Activated CD8-positive, alpha-beta memory T cell treated with anti-CD3 and anti-CD28 coated beads for 1 hour (primary cell): Measurements from ENCODE around the gene LRRC43.
"Not testable (repeated sequence)": the region's sequence is repeated elsewhere in the genome, so short reads cannot be mapped to it uniquely, and the experiment has no call there.

Experiments
- DNase-seq, 2 donors: peaks; one replicate each; pipeline ENCODE4 v3.0.0-alpha.2; 2020; ENCODE audit warnings: low read depth in 1 of 2; ENCODE audit errors: extremely low read depth in 1 of 2

Gene LRRC43

GRCh38 chr12:122155705-122156104 is 27.2 kb upstream of the LRRC43 start:
- DNase-seq, result no peak

- DNase-seq, result no peak
Observed at GRCh38 chr12:122158700-122159285, 24.1 kb upstream of the LRRC43 start.

GRCh38 chr12:122159882-122160281 is 23.0 kb upstream of the LRRC43 start:
- DNase-seq, result no peak

- DNase-seq, result no peak
Observed at GRCh38 chr12:122160761-122161160, 22.2 kb upstream of the LRRC43 start.

GRCh38 chr12:122161682-122162081 is 21.2 kb upstream of the LRRC43 start:
- no peak for DNase-seq

GRCh38 chr12:122162976-122163375 is 19.9 kb upstream of the LRRC43 start:
- no peak for DNase-seq

GRCh38 chr12:122166422-122167349 is 16.2 kb upstream of the LRRC43 start:
- DNase-seq, result peak in 1 of 2 donors; percentile 10

- DNase-seq, result no peak
Observed at GRCh38 chr12:122167356-122167925, 15.5 kb upstream of the LRRC43 start.

- no peak for DNase-seq
Observed at GRCh38 chr12:122168492-122168891, 14.4 kb upstream of the LRRC43 start.

DNA sequence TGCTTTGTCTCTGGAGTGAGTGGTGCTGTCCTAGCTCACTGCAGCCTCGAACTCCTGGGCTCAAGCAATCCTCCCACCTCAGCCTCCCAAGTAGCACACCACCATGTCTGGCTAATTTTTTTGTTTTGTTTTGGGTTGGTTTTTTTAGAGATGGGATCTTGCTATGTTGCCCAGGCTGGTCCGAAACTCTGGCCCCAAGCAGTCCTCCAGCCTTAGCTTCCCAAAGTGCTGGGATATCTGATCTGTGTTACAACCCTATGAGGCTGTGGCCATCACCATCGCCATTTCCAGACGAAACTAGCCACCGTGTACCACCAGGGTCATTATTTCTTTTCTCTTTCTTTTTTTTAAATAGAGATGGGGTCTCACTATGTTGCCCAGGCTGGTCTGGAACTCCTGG is 11.5 kb upstream of the LRRC43 start:
- no peak for DNase-seq

- no peak for DNase-seq
Observed at GRCh38 chr12:122172262-122172939, 10.5 kb upstream of the LRRC43 start.

GRCh38 chr12:122174155-122174845 is 8.6 kb upstream of the LRRC43 start, which contains the start of gene IL31:
IL31 (minus strand) TSS chr12:122174221; CDS start chr12:122174172, 49 bp downstream.
- no peak for DNase-seq

DNA sequence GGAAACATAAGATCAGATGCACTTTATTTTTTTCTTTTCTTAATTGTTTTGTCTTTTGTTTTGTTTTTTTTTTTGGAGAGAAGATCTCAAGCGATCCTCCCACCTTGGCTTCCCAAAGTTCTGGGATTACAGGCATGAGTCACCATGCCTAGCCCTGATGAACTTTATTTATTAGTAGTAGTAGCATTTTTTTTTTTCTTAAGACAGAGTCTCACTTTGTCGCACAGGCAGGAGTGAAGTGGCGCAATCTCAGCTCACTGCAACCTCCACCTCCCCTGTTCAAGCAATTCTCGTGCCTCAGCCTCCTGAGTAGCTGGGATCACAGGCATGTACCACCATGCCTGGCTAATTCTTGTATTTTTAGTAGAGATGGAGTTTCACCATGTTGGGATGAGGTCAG is 6.5 kb upstream of the LRRC43 start:
- not testable (repeated sequence) for DNase-seq

DNA sequence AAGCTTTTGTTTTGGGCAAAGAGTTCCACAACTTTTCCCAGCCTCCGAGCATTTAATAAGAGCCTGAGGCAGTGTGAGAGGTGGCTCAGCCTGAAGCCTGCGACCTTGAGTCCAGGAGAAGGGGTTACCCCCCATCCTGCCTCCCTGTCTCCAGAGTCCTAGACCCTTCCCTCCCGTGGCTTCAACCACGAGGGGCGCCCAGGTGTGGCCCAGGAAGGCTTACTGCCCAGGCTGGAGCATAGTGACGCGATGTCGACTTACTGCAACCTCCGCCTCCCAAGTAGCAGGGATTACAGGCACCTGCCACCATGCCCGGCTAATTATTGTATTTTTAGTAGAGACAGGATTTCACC is 641 bp downstream of the LRRC43 start:
- DNase-seq, result no peak

DNA sequence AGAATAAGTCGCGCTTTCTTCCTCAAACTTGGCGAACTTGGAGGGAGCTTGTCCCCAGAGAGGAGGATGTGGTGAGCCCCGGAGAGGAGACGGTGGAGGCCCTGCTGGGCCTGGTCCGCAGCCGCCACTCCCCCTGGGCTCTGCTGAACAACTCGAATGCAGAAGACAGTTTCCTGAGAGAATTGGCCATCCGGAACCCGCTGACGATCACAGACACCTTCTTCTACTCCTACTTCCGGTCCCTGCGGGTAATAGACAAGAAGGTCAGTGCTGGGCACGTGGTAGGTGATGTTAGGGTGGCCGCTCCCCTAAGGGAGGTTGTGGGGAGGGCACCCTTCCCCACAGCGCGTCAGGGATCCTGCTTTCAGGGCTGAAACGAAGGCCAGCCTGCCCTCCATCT is 1.6 kb downstream of the LRRC43 start:
- no peak for DNase-seq

- DNase-seq, result no peak
Observed at GRCh38 chr12:122185079-122185478, 2.2 kb downstream of the LRRC43 start.

DNA sequence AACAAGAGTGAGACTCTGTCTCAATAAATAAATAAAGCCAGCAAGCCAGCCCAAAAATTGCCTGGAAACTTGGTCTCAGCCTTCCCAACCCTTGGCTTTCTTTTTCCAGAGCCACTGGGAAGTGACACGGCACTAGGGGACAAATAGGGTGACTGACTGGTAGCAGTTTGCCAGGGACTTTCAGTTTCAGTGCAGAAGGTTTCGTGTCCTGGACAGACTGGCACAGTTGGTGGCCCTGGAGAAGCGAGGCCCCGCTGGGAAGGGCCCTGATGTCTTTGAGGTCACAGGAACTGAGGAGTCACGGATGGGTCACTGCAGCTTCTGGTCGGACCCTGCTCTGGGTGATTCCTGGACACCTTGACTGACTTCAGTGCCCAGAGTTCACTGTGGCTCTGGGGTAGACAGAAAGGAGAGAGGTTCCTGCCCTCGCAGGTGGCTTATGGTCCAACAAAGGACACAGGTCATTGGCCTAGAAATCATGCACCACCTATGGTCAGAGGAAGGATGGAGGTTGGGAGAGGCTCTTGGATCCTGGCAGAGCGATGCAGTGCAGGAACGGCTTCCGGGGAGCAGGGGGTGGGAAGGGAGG is 2.7 kb downstream of the LRRC43 start:
- DNase-seq, result no peak

GRCh38 chr12:122187466-122187865 is 4.5 kb downstream of the LRRC43 start:
- no peak for DNase-seq

DNA sequence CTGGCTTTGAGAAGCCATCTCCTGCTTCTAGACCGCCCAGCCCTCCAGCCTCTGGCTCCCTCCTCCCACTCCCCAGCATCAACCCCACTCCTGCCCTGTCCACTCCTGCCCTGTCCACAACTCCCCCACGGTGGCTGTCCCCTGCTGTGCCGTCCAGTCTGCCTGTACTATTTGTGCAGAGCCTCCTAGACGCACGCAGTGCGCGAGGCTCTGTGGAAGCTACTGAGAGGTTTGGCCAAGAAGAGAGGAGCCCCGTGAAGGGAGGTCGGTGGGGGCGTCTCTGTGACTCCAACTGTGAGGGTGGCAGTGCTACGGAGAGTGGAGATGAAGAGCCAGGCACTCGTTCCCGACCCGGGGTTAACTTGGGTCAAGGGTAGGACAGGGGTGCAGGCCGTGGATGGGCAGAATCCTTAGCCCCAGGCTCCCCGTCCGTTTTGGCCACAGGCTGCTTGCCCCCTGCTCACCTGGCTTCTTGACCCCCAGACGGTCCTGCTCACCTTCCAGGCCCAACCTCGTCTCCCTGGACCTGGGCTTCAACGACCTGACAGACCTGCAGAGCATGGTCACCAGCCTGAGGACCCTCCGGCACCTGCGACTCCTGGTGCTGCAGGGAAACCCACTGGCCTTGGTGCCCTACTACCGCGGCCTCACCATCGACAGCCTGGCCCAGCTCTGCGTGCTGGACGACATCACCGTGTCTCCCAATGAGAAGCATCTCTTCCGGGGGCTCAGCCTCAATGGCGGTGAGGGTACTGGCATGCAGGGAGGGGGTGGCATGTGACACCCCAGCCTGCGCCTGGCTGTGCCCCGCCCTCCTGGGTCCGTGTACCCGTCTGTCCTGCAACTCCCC is 6.9 kb downstream of the LRRC43 start:
- no peak for DNase-seq
